ENCODE data around the gene ECHDC1.

DNA sequence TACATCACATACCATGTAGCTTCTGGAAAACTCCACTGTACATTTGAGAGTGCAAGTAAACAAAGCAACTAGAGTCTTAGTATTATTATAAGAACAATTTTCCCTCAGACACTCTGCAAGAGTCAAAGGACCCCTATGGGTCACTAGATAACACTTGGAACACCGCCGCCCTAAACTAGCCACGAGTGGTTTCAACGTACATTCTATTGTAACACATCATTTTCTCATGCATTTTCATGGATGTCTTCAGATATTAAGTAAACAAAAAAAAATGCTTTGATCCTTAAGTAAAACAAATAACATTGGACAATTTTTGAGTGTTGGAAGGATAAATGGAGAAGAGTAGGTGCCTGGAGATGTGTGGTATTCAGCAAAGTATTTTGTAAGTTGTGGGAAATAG, 79.9 kb downstream of the ECHDC1 start:
- TF ChIP-seq, protein P1, sequence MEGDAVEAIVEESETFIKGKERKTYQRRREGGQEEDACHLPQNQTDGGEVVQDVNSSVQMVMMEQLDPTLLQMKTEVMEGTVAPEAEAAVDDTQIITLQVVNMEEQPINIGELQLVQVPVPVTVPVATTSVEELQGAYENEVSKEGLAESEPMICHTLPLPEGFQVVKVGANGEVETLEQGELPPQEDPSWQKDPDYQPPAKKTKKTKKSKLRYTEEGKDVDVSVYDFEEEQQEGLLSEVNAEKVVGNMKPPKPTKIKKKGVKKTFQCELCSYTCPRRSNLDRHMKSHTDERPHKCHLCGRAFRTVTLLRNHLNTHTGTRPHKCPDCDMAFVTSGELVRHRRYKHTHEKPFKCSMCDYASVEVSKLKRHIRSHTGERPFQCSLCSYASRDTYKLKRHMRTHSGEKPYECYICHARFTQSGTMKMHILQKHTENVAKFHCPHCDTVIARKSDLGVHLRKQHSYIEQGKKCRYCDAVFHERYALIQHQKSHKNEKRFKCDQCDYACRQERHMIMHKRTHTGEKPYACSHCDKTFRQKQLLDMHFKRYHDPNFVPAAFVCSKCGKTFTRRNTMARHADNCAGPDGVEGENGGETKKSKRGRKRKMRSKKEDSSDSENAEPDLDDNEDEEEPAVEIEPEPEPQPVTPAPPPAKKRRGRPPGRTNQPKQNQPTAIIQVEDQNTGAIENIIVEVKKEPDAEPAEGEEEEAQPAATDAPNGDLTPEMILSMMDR (IDR thresholded peaks at IDR 0.05), result no peak
- TF ChIP-seq POLR2A (IDR thresholded peaks at IDR 0.05), result no peak
